OCI-LY7 (cell line): ENCODE data around the gene RTEL1. TPM values are rescaled to one million over a fixed set of nuclear protein-coding genes. Genes with fewer than 3 reads are reported as not detected.

Source experiments
- BruUV-seq: library from RNA; stranded (reverse); fragments of 400-500 nt; replicated peaks from 2 replicates; lab custom pipeline; 2021; lab: Mats Ljungman, UMichigan
- CTCF ChIA-PET: fragments of 300-600 bp; sonication (Branson Sonifier 250); formaldehyde crosslinking; loops from one replicate; lab custom pipeline; 2022; ENCODE audit warnings: antibody characterized with exemption; ENCODE audit not compliant: unreplicated experiment; lab: Charles Lee
- POLR2A ChIA-PET: fragments of 300-600 bp; sonication (Branson Sonifier 250); formaldehyde crosslinking; loops from one replicate; lab custom pipeline; 2022; ENCODE audit warnings: antibody characterized with exemption; lab: Charles Lee
- DNase-seq: peaks from one replicate; pipeline ENCODE4 v3.0.0-alpha.2; 2015; ENCODE audit warnings: low spot score
- H2AFZ ChIP-seq: fragments of 200-600 bp; sonication (generic), shearing (Covaris generic); 2 replicates; pipeline ENCODE4 v1.6.1; 2014; ENCODE audit warnings: mild to moderate bottlenecking, antibody characterized with exemption, low read length, moderate library complexity
- H3K27ac ChIP-seq: fragments of 200-600 bp; sonication (generic); 2 replicates; pipeline ENCODE4 v1.5.1; 2014; ENCODE audit warnings: mixed run types, low read depth, mild to moderate bottlenecking, moderate library complexity, low read length, inconsistent platforms; ENCODE audit not compliant: poor library complexity, severe bottlenecking
- H3K36me3 ChIP-seq: fragments of 200-600 bp; sonication (generic); 2 replicates; pipeline ENCODE4 v1.6.1; 2014; ENCODE audit warnings: mild to moderate bottlenecking, antibody characterized with exemption, low read length, moderate library complexity, mixed read lengths; ENCODE audit not compliant: insufficient read depth
- H3K4me1 ChIP-seq: fragments of 200-600 bp; sonication (generic); 2 replicates; pipeline ENCODE4 v1.5.1; 2014; ENCODE audit warnings: mild to moderate bottlenecking, low read length; ENCODE audit not compliant: insufficient read depth, poor library complexity, severe bottlenecking
- H3K4me2 ChIP-seq: fragments of 200-600 bp; sonication (generic); 2 replicates; pipeline ENCODE4 v1.6.1; 2014; ENCODE audit warnings: mild to moderate bottlenecking, low read length
- H3K4me3 ChIP-seq: fragments of 200-600 bp; sonication (generic); 2 replicates; pipeline ENCODE4 v1.5.1; 2014; ENCODE audit warnings: mild to moderate bottlenecking, low read depth, low read length; ENCODE audit not compliant: poor library complexity, severe bottlenecking
- H3K79me2 ChIP-seq: fragments of 200-600 bp; sonication (generic); 2 replicates; pipeline ENCODE4 v1.6.1; 2016; ENCODE audit warnings: low read depth, mild to moderate bottlenecking, low read length, moderate library complexity, mixed read lengths; ENCODE audit not compliant: insufficient read depth
- H3K9me2 ChIP-seq: fragments of 200-600 bp; sonication (generic); 2 replicates; pipeline ENCODE4 v1.6.1; 2016; ENCODE audit warnings: mild to moderate bottlenecking, low read length, mixed read lengths; ENCODE audit not compliant: insufficient read depth
- H3K9me3 ChIP-seq: fragments of 200-600 bp; sonication (generic); 2 replicates; pipeline ENCODE4 v1.6.1; 2014; ENCODE audit warnings: mild to moderate bottlenecking, mixed run types, low read length, mixed read lengths
- H4K20me1 ChIP-seq: fragments of 200-600 bp; sonication (generic); 2 replicates; pipeline ENCODE4 v1.6.1; 2014; ENCODE audit warnings: mild to moderate bottlenecking, antibody characterized with exemption, low read length, moderate library complexity, mixed read lengths; ENCODE audit not compliant: insufficient read depth
- EZH2phosphoT487 ChIP-seq: fragments of 200-600 bp; sonication (generic); IDR thresholded peaks from 2 replicates; pipeline ENCODE4 v1.6.1; 2018; ENCODE audit warnings: low read depth, borderline replicate concordance, mild to moderate bottlenecking, mixed run types, antibody characterized with exemption, low read length, moderate library complexity, mixed read lengths
- intact Hi-C: fragments of 100-400 bp; cut with micrococcal nuclease; formaldehyde crosslinking; loops from one replicate; pipeline ENCODE4 v1.10.0; 2022; ENCODE audit not compliant: unreplicated experiment
- total RNA-seq, 2 experiments: library from RNA; depleted of rRNA in 1 of 2; stranded (reverse); fragments of >200 nt in 1 of 2; shearing (Covaris generic) in 1 of 2; gene quantifications; 2 replicates each; pipeline ENCODE4 v1.2.3, GENCODE V29; 2014 to 2022
- TF ChIP-seq, protein P1 (sequence below): fragments of 200-600 bp; sonication (generic); conservative IDR thresholded peaks from 2 replicates; pipeline ENCODE4 v1.5.1; 2014; ENCODE audit warnings: mild to moderate bottlenecking, antibody characterized with exemption, low read length, moderate library complexity, mixed read lengths

RTEL1 gene
- total RNA-seq, 2 experiments from 2014 or later: 22.5 to 47.2 TPM

DNA sequence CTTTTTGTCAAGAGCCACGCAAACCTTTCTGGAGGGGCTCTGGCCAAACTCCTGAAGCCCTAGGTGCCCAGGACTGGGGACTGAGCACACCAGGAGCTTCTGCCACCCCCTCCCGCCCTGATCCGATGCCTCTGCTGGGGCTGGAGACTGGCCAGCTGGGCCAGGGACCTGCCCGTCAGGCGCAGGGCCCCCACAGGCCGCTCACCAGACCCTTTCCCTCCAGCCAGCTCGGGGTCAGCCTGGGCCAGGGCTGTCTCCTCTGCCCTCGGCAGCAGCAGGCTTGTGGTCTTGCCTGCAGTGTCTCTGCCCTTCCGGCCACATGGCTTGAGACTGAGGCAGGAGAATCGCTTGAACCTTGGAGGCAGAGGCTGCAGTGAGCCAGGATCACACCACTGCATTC is 14.6 kb downstream of the RTEL1 start:
- no peak overlapping the region for H2AFZ ChIP-seq
- no peaks in the 10 kb centered on the region for H3K9me3 ChIP-seq
- H3K9me2 ChIP-seq: no peaks in the 10 kb centered on the region
- no peaks in the 10 kb centered on the region for H3K4me1 ChIP-seq
- H3K4me3 ChIP-seq: no peak overlapping the region
- peaks cover 59% of the 10 kb centered on the region for H3K36me3 ChIP-seq
- H3K79me2 ChIP-seq: no peaks in the 10 kb centered on the region
- no peak overlapping the region for H3K27ac ChIP-seq
- no peaks in the 10 kb centered on the region for H4K20me1 ChIP-seq
- ChIA-PET CTCF (no interaction called here), POLR2A (no interaction called here)
- intact Hi-C loops: no loop called here
- no peak overlapping the region for H3K4me2 ChIP-seq
- DNase-seq: no peak
- no TSS peak for BruUV-seq
- TF ChIP-seq EZH2phosphoT487: no peak
- TF ChIP-seq, protein P1, sequence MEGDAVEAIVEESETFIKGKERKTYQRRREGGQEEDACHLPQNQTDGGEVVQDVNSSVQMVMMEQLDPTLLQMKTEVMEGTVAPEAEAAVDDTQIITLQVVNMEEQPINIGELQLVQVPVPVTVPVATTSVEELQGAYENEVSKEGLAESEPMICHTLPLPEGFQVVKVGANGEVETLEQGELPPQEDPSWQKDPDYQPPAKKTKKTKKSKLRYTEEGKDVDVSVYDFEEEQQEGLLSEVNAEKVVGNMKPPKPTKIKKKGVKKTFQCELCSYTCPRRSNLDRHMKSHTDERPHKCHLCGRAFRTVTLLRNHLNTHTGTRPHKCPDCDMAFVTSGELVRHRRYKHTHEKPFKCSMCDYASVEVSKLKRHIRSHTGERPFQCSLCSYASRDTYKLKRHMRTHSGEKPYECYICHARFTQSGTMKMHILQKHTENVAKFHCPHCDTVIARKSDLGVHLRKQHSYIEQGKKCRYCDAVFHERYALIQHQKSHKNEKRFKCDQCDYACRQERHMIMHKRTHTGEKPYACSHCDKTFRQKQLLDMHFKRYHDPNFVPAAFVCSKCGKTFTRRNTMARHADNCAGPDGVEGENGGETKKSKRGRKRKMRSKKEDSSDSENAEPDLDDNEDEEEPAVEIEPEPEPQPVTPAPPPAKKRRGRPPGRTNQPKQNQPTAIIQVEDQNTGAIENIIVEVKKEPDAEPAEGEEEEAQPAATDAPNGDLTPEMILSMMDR: no peak

DNA sequence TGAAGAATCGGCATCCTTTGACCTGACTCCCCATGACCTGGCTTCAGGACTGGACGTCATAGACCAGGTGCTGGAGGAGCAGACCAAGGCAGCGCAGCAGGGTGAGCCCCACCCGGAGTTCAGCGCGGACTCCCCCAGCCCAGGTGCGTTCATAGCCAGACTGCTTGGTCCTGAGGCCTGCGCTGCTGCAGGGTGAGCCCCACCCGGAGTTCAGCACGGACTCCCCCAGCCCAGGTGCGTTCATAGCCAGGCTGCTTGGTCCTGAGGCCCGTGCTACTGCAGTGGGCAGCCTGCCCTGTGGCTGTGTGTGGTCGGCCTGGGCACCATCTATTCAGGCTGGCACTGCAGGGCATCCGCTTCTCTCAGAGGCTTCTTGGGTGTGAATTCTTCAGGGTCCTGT is 15.8 kb downstream of the RTEL1 start:
- H3K79me2 ChIP-seq: no peaks in the 10 kb centered on the region
- no peak overlapping the region for H3K27ac ChIP-seq
- no peak overlapping the region for H3K4me3 ChIP-seq
- no peak overlapping the region for H3K4me2 ChIP-seq
- H3K36me3 ChIP-seq: peaks cover 55% of the 10 kb centered on the region
- BruUV-seq: no TSS peak
- no peaks in the 10 kb centered on the region for H3K9me2 ChIP-seq
- POLR2A ChIA-PET: no interaction called here
- no peaks in the 10 kb centered on the region for H3K9me3 ChIP-seq
- intact Hi-C loops: no loop called here
- DNase-seq: no peak
- no peak for TF ChIP-seq EZH2phosphoT487
- TF ChIP-seq, protein P1: no peak
- CTCF ChIA-PET: no interaction called here
- H4K20me1 ChIP-seq: no peaks in the 10 kb centered on the region
- no peaks in the 10 kb centered on the region for H3K4me1 ChIP-seq
- H2AFZ ChIP-seq: no peak overlapping the region

DNA sequence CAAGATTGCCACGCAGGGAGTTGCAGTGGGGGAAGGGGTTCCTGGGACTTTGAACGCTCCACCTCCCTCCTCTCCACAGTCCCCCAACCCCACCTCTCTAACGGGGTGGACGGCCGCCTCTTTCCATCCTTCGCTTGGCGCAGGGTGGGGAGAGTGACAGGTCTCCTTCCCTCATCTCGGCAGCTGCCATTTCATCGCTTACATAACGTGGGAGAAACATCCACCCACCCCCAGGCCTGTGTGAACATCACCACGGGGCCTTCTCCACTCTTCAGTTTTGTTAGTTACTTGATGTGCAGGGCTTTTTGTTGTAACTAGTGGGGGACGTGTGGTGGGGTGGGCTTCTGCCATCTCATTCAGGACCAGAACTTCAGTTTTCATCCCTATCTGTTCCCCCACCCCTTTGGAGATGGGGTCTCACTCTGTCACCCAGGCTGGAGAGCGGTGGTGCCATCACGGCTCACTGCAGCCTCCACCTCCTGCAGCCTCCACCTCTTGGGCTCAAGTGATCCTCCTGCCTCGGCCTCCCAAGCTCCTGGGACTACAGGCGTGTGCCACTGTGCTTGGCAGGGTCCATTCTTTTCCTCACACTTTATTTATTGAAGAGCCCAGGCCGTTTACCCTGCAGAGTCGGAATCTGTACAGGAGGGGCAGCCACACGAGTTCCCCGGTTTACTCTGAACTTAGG is 17.7 kb downstream of the RTEL1 start:
- H3K9me3 ChIP-seq: no peaks in the 10 kb centered on the region

More for the DNA sequence above, 17.7 kb downstream of the RTEL1 start:
- DNase-seq: no peak
- Histone ChIP-seq H3K4me3 (no peak overlapping the region), H4K20me1 (no peaks in the 10 kb centered on the region), H3K79me2 (no peaks in the 10 kb centered on the region), H3K9me2 (no peaks in the 10 kb centered on the region), H3K36me3 (peaks cover 48% of the 10 kb centered on the region), H2AFZ (no peak overlapping the region), H3K4me1 (no peaks in the 10 kb centered on the region), H3K27ac (no peak overlapping the region), H3K4me2 (no peak overlapping the region)
- no TSS peak for BruUV-seq
- TF ChIP-seq, protein P1: no peak
- no peak for TF ChIP-seq EZH2phosphoT487
- CTCF ChIA-PET: no interaction called here
- POLR2A ChIA-PET: no interaction called here
- intact Hi-C loops: no loop called here
